Esophagus mucosa (tissue), 1 donor: ENCODE results near the gene PIK3AP1. TPM values are rescaled to one million over a fixed set of nuclear protein-coding genes. Genes with fewer than 3 reads are reported as not detected.
"Not testable (repeated sequence)": the region's sequence is repeated elsewhere in the genome, so short reads cannot be mapped to it uniquely, and the experiment has no call there.

Experiments
- ATAC-seq: fragments of 200-7000 bp; cut with Tn5 transposase; one replicate; pipeline ENCODE4 v1.9.1; 2020
- total RNA-seq: library from RNA; stranded (reverse); gene quantifications from one replicate; pipeline ENCODE4 v1.2.4, GENCODE V29; 2023
- donor health status: DM: yes; HTN: yes; CAD: no.

Gene PIK3AP1
- total RNA-seq, 1 donor from 2014 or later: 1.0 TPM

DNA sequence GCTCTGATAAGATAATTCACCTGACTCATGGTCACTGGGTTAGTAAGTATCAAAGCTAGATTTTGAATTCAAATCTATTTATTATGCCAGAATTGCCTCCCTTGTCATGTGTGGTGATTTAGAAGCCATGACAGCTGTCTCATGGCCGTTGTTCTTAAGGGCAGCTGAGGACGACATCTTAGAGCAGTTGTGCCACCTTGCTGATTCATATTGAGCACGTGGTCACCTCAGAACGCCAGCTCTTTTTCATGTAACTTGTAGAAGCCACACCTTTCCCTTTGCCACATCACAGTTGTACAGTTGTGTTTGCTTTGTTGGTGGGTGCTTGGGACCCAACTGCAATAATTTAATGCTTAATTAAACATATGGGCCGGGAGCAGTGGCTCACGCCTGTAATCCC, 4.3 kb upstream of the PIK3AP1 start:
- no peak for ATAC-seq

DNA sequence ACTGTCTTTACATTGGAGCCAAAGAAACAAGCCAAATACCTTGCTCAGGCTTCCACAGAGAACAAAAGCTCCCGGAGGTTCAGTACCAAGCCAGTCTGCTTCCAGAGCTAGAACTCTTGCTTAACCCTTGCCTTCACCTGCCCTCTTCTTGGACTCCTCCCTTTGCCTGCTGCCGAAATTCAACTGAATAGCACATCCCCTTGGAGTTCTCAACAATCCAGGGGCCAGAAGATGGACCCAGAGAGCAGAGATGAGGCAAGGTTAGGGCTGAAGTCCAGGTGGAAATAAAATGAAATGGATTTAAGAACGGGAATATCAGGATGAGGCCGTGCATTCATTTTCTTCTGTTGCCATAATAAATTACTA, 876 bp upstream of the PIK3AP1 start:
- ATAC-seq: no peak

DNA sequence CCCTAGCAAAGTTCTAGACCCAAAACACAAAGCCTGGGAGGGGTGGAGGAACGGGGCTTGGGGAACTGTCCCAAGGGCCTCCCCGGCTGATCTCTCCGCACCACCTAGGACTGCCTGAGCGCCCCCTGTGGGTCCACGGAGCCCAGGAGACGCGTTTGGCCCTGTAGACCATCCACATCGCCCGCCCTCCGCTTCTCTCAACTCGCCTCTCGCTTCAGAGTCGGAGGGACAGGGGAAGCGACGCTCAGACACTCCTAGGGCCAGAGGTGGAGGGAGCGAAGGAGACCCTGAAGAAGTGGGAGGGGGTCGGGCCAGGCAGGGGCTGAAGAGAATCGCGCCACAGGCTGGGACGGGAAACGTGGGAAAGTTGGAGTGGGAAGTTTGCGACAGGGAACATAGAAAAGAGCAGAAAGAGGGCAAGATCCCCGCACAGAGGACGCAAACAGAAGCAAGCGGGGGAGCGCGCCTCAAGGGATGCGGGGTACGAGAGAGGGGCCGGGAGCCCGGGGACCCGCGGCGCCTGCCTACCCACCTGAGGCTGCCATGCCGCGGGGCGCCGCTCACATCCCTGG, 378 bp downstream of the PIK3AP1 start:
- peak; percentile 63 for ATAC-seq

DNA sequence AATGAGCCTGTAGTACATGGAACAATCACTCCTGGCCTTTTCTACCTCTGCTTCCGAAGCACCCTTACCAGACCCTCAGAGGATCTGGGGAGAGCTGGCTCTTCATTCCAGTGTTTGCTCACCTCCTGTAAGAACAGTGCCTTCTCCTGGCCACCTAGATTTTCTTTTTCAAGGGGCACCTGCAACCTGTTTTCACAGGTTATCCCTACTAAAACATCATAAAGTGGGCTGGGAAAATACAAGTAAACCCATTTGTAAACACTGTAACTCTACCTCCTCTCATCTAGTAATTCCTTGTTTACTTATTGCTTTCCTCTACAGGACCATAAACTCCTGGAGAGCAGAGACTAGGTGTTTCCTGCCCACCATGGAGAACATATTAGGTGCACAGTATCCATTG, 1.1 kb downstream of the PIK3AP1 start:
- ATAC-seq: no peak

DNA sequence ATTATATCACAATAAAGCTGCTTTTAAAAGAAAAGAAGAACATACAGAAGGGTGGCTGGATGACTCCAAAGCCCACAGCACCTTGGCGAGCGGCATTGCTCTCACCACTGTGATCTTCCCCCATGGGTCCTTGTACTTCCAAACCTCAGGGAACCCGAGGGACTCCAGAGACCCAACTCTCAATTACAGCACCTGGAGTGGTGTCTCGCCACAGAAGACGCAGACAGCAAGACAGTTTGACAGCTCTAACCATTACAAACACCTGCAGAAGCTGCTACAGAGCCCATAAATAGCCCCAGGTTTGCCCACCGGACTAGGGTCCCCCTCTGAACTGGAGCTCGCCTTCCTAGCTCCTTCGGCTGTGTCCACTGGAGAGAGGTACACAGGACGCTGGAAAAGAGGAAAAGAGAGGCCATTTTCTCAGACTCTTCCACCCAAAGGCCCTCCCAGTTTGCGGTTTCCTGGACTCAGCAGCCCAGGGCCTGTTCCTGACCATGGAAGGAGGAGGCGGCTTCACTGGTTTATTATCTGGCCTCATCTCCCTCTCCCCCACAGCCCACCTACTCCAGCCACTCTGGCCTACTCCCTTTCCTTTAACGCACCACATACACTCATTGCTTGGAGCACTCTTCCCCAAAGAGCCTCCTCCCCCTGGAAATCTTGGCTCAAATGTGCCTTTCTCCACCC, 1.9 kb downstream of the PIK3AP1 start:
- no peak for ATAC-seq

DNA sequence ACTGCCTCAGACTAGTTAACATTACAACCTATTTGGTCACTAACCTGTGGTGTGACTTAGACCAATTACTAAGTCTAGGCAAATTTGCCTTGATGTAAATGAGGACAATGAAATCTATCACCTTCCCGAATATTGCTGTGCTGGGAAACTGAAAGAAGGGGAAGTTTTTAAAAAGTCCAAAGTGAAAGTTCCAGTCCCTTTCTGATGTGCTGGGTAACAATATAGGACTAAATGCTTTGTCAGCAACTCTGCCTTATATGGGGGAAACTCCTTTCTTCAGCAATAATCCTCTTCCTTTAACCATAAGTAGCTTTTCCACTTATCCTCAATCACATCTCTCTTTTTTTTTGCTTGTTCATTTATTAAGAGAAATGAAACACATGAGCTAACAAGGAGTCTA, 3.9 kb downstream of the PIK3AP1 start:
- ATAC-seq: no peak

DNA sequence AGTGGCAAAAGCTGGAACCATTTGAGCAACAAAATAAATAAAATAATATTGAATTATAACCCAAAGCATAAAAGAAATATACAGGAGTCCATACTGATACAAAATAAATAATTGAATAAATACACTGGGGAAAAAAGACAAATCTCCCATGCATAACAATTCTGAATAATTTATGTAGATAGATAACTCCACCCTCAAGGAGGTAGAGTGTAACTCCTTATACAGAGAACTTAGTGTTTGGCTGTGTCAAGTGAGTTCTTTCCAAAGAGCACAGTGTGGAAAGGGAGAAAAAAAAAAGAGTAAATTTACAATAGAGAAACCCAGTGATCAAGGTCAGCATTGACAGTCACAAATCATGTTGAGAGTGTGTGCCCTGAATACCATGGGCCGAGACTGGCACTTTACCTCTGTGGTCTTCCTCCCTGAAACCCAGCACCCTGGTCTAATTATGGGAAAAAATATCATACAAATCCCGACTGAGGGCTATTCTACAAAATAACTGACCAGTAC, 5.5 kb downstream of the PIK3AP1 start:
- no peak for ATAC-seq

DNA sequence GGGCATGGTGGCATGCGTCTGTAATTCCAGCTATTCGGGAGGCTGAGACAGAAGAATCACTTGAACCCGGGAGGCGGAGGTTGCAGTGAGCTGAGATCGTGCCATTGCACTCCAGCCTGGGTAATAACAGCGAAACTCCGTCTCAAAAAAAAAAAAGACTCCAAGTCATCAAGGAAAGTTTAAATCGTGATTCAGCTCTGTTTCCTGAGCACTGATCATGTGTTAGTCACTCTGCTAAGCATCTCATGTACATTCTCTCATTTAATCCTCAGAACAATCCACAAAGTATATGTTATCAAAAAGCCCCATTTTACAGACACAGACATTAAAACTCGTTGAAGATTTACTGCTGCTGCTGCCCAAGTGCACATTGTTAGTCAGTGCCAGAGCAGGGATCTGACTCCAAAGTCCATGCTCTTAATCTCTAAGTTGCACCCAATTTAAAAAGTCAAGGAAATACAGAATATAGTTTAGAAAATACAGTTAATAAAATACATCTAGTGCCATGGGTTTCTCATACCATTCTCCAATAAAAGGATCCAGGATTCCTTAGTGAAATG, 6.2 kb downstream of the PIK3AP1 start:
- ATAC-seq: no peak

DNA sequence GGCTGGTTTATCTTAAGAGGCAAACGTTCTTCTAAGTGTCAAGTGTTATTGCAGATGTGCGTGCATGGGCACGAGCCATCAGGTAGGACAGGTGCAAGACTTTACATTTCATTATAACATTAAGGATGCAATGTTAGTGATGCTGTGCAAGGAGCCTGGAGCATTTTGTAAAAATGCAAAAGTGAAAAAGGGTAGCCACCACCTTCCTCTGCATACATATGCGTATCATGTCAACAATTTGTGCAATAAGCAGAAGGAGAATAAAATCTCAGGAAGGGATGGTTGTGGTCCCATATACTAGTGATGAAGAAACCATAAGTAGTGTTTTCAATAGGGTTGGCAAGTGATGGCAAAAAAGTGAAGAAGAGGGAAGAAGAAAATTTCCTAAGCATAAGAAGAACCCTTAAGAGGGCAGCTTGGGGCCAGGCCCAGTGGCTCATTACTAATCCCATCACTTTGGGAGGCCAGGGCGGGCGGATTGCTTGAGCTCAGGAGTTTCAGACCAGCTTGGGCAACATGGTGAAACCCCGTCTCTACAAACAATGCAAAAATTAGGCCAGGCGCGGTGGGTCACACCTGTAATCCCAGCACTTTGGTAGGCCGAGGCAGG, 7.5 kb downstream of the PIK3AP1 start:
- no peak for ATAC-seq

DNA sequence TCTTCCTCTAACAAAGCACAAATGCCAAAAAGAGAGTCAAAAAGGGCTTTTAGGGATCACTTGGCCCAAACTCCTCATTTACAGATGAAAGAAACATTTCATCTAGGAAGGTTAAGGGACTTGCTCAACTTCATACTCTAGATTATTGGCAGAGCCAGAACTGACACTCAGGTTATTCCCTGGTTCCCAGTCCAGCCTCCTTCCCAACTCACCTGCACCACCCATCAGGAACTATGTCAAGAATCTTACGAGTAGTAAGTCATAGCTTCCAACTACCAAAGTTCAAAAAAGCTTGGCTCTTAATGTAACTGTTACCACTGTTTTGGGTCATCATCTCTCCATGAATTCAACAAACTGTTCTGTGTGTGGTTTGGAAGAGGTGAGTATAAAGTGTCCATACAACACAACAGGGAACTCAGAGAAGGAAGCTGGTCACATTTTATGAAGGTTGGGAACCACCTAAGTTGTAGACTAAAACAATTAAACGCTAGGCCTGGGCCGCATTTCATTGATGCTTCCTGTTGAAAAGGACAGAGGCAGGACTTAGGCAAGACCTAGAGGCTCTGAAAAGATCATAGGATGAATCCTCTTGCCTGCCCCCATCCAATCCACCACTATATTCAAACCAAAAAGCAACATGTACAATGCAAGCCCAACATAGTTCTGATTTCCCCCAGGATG, 9.1 kb downstream of the PIK3AP1 start:
- no peak for ATAC-seq

DNA sequence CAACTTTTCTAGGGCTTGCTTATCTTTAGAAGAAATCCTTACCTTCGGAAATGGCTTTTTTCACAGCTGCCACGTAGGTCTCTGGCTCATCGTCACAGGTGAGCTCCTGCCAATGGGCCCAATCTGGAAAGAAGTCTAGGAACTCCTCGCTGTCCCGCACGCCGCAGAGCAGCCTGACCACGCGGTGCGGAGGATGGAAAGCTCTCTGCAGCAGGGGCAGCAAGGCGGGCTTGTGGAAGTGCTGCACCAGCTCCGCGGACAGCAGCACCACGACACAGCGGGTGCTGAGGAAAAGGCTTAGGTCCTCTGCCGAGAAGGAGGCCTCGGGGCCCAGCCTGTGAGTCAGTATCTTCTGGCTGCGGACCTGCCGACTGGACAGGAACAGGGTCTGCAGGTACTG, 10.8 kb downstream of the PIK3AP1 start:
- ATAC-seq: no peak

DNA sequence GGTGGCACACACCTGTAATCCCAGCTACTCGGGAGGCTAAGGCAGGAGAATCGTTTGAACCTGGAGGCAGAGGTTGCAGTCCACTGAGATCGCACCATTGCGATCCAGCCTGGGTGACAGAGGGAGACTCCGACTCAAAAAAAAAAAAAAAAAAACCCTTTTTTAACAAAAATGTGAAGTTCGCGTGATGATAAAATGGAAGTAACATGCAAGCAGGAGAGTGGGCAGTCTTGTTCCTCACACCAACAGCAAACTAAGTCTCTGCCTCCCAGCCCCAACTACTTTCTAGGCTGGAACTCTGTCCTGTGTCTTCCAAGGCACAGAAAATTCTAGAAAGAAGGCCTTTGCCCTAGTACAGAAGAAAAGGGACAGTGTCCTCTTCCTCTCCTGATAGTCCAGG, 11.3 kb downstream of the PIK3AP1 start:
- ATAC-seq: no peak

DNA sequence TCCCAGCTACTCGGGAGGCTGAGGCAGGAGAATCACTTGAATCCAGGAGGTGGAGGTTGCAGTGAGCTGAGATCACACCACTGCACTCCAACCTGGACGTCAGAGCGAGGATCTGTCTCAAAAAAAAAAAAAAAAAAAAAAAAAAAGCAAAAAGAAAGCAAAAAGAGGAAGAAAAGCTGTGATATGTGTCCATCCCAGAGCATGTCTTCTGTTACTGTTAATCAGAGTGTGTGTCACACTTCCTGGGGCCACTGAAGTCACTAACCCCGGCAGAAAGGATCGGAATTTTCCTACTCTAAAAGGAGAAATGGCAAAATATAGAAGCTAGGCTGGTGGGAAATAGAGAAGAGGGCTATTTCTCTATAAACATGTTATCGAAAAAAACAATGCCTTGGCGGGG, 11.9 kb downstream of the PIK3AP1 start:
- ATAC-seq: no peak

DNA sequence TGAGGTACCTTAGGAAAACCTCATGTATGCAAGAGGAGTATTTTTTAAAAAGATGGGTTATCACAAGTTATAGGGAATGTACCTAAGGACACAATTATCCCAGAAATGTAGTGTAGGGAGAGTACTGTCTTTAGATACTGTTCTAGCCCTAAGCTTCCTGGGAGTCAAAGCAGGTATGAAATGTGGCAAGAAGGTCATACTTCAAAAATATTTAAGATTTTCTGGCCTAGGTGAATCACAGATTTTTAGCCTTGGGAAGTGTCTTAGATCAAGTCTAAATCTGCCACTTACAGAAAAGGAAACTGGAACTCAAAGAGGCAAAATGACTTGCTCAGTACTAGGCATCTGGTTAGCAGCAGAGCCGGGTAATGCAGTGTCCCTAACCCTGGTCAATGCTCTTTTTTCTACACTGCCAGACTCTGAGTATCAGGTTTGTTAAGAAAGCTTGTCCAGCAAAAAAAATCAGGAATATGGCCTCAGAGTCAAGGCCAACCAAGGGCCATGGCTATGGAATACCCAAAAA, 13.9 kb downstream of the PIK3AP1 start:
- no peak for ATAC-seq

DNA sequence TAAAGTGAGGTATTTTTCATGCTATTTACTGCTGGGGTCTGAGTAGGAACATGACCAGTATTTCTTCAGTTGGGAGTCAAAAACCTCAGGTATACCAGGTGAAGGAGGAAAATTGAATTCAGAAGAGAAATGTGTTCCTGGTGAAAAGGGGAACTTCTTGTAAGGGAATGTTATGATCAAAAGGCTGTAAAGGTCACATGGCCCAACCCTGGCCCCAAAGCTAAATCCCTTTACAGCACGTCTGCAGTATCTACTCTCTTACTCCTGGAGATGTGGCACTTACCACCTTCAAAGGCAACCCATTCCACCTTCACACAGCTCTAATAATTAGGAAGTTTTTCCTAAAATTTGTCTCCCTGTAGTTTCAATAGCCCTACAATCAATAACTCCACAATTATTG, 15.2 kb downstream of the PIK3AP1 start:
- no peak for ATAC-seq

DNA sequence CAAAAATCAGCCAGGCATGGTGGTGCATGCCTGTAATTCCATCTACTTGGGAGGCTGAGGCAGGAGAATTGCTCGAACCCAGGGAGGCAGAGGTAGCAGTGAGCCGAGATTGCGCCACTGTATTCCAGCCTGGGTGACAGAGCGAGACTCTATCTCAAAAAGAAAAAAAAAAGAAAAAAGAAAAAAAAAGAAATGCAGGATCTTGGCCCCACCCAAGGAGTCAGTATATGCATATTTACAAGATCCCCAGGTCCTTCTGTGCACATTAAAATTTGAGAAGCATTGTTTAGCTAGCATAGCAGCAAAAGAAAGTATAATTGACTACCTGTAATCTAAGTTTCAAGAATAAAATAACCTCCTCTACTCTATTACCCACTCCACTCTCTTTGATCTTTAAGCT, 15.8 kb downstream of the PIK3AP1 start:
- no peak for ATAC-seq

DNA sequence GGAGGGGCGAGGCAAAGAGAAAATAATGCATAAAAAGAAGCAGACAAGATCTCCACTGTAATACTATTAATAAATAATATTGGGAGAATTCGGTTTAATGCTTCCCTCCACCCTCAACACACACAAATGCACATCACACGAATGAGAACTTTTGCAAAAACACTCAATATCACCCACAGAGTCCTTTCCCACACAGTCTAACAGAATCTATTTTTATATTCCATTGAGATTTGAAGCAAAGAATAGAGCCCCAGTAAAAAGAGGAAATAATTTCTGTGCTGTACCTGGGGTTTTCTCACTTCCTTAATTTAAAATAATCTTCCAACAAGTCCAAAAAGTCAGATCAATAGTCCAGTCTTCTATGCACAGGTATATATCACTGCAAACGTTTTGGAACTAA, 17.0 kb downstream of the PIK3AP1 start:
- ATAC-seq: no peak

DNA sequence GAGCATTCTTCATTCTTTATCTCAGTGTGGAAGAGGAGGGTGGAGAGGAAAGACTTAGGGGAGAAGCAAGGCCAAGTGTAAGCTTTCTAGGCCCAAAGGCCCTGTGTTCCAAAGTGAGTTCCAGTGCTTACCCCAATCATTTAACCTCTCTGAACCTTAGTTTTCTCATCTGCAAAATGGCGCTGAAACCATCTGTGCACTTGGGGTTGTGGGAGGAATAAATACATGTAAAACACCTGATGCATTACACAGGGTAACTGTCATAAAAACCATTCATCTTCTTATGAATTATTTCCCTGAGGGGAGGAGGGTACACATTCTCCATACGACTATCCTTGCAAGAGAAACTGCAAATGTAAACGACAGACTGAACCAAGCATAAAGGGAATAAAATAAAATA, 19.0 kb downstream of the PIK3AP1 start:
- ATAC-seq: no peak

DNA sequence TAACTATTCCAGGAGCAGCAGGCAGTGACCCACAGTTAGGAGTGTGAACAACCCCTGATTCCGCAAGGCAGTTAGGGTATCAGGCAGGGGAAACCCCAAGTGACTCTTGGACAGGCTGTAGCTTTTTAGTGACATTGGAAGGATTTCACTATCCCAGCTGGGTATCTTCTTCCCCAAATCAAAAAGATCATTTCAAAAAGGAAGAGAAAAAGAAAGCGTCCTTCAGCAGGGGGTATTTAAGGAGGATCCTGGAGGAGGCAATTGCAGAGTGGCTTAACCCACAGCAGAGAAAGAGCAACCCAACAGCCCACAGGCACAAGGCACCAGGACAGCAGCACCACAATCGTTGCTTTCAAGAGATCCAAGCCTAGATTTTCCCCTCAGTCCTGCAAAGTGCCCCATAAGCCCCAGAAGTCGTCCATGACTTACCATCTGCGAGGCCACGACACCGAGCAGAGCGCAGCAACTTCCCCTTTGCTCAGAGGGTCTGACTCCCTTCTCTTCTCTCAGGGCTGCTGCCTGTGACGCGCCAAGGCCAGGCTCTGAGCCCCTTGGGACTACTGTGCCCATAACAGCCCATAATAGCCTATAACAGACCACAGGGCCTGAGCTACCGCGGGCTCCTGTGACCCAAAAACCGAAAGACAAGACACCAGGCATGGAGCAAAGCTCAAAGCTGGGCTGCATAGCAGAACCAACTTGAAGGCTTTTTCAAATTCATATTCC, 19.8 kb downstream of the PIK3AP1 start:
- peak; percentile 84 for ATAC-seq

DNA sequence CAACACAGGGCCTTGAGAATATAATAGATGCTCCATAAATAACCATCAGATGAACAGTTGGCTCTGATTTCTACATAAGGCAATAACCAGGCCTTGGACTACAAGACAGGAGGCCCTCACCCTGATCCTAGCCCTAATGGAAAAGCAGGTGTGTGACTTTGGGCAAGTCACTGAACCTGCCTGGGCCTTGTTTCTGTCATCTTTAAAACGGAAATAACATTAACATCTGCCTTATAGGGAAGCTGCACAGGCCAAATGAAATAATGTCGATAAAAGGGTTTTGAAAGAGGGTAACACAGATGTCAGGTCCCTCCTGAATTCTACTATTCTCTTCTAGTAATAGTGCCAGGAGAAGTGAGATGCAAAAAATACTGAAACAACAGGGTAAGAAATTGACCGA, 20.7 kb downstream of the PIK3AP1 start:
- no peak for ATAC-seq

DNA sequence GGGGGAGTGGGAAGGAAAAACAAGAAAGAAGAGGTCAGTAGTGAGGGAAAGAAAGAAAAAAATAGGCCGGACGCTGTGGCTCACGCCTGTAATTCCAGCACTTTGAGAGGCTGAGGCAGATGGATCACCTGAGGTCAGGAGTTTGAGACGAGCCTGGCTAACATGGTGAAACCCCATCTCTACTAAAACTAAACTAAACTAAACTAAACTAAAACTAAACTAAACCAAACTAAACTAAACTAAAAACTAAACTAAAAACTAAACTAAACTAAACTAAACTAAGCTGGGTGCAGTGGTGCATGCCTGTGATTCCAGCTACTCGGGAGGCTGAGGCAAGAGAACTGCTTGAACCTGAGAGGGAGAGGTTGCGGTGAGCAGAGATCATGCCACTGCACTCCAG, 22.0 kb downstream of the PIK3AP1 start:
- not testable (repeated sequence) for ATAC-seq

DNA sequence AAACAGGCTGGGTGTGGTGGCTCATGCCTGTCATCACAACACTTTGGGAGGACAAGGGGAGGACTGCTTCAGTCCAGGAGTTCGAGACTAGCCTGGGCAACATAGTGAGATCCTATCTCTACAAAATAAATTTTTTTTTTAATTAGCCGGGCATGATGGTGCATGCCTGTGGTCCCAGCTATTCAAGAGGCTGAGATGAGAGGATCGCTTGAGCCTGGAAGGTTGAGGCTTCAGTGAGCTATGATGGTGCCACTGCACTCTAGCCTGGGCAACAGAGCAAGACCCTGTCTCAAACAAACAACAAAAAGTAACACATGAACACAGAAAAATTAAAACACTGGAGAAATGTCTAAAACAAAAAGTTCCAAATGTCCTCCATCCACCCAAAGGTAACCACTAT, 22.9 kb downstream of the PIK3AP1 start:
- no peak for ATAC-seq
